HG03558 (cell line): ENCODE data around the gene INAVA.
"Not testable (repeated sequence)": the region's sequence is repeated elsewhere in the genome, so short reads cannot be mapped to it uniquely, and the experiment has no call there.

Source experiments
- ATAC-seq: cut with Tn5 transposase; IDR thresholded peaks from one replicate; pipeline ENCODE4 v1.9.1; 2021; ENCODE audit warnings: moderate number of reproducible peaks; ENCODE audit not compliant: unreplicated experiment; ENCODE audit errors: extremely low read depth

The INAVA gene

GRCh38 chr1:200895801-200896530 is 1.3 kb downstream of the INAVA start:
- no peak for ATAC-seq

- ATAC-seq = no peak
Observed at GRCh38 chr1:200896531-200897196, 2.0 kb downstream of the INAVA start.

- ATAC-seq = no peak
Observed at GRCh38 chr1:200897259-200897658, 2.6 kb downstream of the INAVA start.

GRCh38 chr1:200899015-200899386 is 4.3 kb downstream of the INAVA start:
- no peak for ATAC-seq

- no peak for ATAC-seq
Observed at GRCh38 chr1:200899451-200899915, 4.8 kb downstream of the INAVA start.

GRCh38 chr1:200899954-200900867 is 5.5 kb downstream of the INAVA start:
- ATAC-seq = no peak

- ATAC-seq = no peak
Observed at GRCh38 chr1:200900877-200901276, 6.2 kb downstream of the INAVA start.

GRCh38 chr1:200901350-200901749 is 6.7 kb downstream of the INAVA start:
- no peak for ATAC-seq

- ATAC-seq = no peak
Observed at GRCh38 chr1:200901796-200902444, 7.2 kb downstream of the INAVA start.

GRCh38 chr1:200903793-200904192 is 9.1 kb downstream of the INAVA start:
- no peak for ATAC-seq

GRCh38 chr1:200904772-200905171 is 10.1 kb downstream of the INAVA start:
- ATAC-seq = no peak

- no peak for ATAC-seq
Observed at GRCh38 chr1:200905411-200906052, 10.8 kb downstream of the INAVA start.

GRCh38 chr1:200906491-200906890 is 11.8 kb downstream of the INAVA start:
- no peak for ATAC-seq

- peak; percentile 33 for ATAC-seq
Observed at GRCh38 chr1:200907611-200908097, 13.0 kb downstream of the INAVA start.

- no peak for ATAC-seq
Observed at GRCh38 chr1:200908191-200908868, 13.6 kb downstream of the INAVA start.

- no peak for ATAC-seq
Observed at GRCh38 chr1:200909071-200909470, 14.4 kb downstream of the INAVA start.

- no peak for ATAC-seq
Observed at GRCh38 chr1:200909757-200910239, 15.1 kb downstream of the INAVA start.

- no peak for ATAC-seq
Observed at GRCh38 chr1:200911361-200911760, 16.7 kb downstream of the INAVA start.

GRCh38 chr1:200911936-200912335 is 17.2 kb downstream of the INAVA start:
- not testable (repeated sequence) for ATAC-seq
